Transverse colon (tissue), 4 donors: ENCODE results near the gene C1QTNF9B. TPM values are rescaled to one million over a fixed set of nuclear protein-coding genes. Genes with fewer than 3 reads are reported as not detected.

Source experiments
- DNase-seq: peaks from one replicate; pipeline ENCODE4 v3.0.0-alpha.2; 2019
- H3K27ac ChIP-seq, 4 donors: fragments of 200-600 bp; sonication (generic); 2 replicates each; pipeline ENCODE4 v1.5.1; 2016 to 2018; ENCODE audit warnings: inconsistent platforms in 4 of 4
- H3K27me3 ChIP-seq: fragments of 200-600 bp; sonication (generic); 2 replicates; pipeline ENCODE4 v1.5.1; 2017; ENCODE audit warnings: inconsistent platforms
- H3K36me3 ChIP-seq, 4 donors: fragments of 200-600 bp; sonication (generic); 2 replicates each; pipeline ENCODE4 v1.5.1; 2017 to 2019; ENCODE audit warnings: inconsistent platforms in 4 of 4
- H3K4me1 ChIP-seq, 4 donors: fragments of 200-600 bp; sonication (generic); 2 replicates each; pipeline ENCODE4 v1.5.1; 2017 to 2020; ENCODE audit warnings: inconsistent platforms in 4 of 4
- H3K4me3 ChIP-seq, 4 donors: fragments of 200-600 bp; sonication (generic); 1 replicate in 1 of 4; 2 replicates in 3 of 4; pipeline versions ENCODE4 v1.5.1 to v1.6.1; 2017 to 2019; ENCODE audit warnings: inconsistent platforms in 4 of 4
- H3K9me3 ChIP-seq, 2 donors: fragments of 200-600 bp; sonication (generic); 2 replicates each; pipeline ENCODE4 v1.5.1; 2017 to 2019; ENCODE audit warnings: inconsistent platforms in 2 of 2
- EP300 ChIP-seq: sonication (generic); formaldehyde crosslinking; IDR thresholded peaks from one replicate; pipeline ENCODE4 v1.6.1; 2017; ENCODE audit warnings: antibody characterized with exemption, low read depth
- POLR2A ChIP-seq: fragments of 450-650 bp; IDR thresholded peaks from one replicate; pipeline ENCODE4 v1.6.1; 2016; ENCODE audit warnings: antibody characterized with exemption, mild to moderate bottlenecking, moderate library complexity
- POLR2AphosphoS5 ChIP-seq, 3 donors: sonication (generic); formaldehyde crosslinking; IDR thresholded peaks; one replicate each; pipeline ENCODE4 v1.6.1; 2016; ENCODE audit warnings: antibody characterized with exemption in 3 of 3
- WGBS, 2 donors: methylation state at CpG; one replicate each; pipeline ENCODE4 v1.1.5; 2018; ENCODE audit warnings: low coverage in 1 of 2; 5-methylcytosine and 5-hydroxymethylcytosine counted together
- in situ Hi-C, 4 donors: fragments of 200-750 bp; cut with MboI; loops; one replicate each; pipeline versions ENCODE4 v1.15.0 to v1.15.1; 2017; ENCODE audit warnings: low sequenced_read_pairs in 3 of 4, low pct_ligation_motif_present in 1 of 4, low pct_unique_long_range_greater_than_20kb in 1 of 4
- intact Hi-C: fragments of 100-400 bp; cut with DNase I; formaldehyde crosslinking; loops from one replicate; pipeline ENCODE4 v1.15.1; 2023; ENCODE audit warnings: low total_unique reads
- total RNA-seq, 4 donors: library from RNA; depleted of rRNA; stranded (reverse); fragments of >200 nt; gene quantifications; one replicate each; pipeline ENCODE4 v1.1.0, GENCODE V29; 2016
- TF ChIP-seq, protein P1 (sequence below), 5 experiments: fragments of 200-600 bp in 3 of 5; fragments of 450-650 bp in 2 of 5; sonication (generic) in 3 of 5; IDR thresholded peaks; 1 replicate in 2 of 5; 2 replicates in 3 of 5; pipeline ENCODE4 v1.5.1; 2016 to 2017; ENCODE audit warnings: antibody characterized with exemption in 5 of 5, inconsistent platforms in 3 of 5, mild to moderate bottlenecking in 2 of 5, moderate library complexity in 1 of 5

C1QTNF9B gene
- total RNA-seq, 4 donors from 2014 or later: not detected

DNA sequence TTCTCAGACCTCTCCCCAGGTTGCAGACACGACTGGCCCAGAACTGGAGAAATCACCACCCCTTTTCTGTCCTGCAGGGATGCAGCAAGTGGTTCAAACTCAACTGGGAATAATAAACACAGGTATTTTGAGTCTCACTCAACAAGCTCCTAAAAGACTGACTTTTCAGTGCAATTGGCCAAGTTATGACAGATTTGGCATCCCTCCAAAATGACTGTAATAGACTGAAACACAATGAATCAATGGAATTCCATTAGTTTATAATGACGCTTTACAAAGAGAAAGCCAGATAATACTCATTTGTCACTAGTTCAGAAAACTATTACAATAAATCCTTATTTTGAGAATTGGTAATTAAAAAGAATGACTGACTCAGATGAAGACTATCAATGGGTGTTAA is 46.2 kb downstream of the C1QTNF9B start:
- H3K4me3 ChIP-seq: no peak overlapping the region
- in situ Hi-C loops (loop anchor here in 1 of 4 donors (25.0 kb wide), 1 partner anchor 389 kb away; no protein-coding TSS in a partner anchor), intact Hi-C loops (no loop called here)
- TF ChIP-seq POLR2AphosphoS5 (IDR thresholded peaks at IDR 0.05) (no peak), EP300 (no peak), POLR2A (no peak)
- TF ChIP-seq, protein P1, sequence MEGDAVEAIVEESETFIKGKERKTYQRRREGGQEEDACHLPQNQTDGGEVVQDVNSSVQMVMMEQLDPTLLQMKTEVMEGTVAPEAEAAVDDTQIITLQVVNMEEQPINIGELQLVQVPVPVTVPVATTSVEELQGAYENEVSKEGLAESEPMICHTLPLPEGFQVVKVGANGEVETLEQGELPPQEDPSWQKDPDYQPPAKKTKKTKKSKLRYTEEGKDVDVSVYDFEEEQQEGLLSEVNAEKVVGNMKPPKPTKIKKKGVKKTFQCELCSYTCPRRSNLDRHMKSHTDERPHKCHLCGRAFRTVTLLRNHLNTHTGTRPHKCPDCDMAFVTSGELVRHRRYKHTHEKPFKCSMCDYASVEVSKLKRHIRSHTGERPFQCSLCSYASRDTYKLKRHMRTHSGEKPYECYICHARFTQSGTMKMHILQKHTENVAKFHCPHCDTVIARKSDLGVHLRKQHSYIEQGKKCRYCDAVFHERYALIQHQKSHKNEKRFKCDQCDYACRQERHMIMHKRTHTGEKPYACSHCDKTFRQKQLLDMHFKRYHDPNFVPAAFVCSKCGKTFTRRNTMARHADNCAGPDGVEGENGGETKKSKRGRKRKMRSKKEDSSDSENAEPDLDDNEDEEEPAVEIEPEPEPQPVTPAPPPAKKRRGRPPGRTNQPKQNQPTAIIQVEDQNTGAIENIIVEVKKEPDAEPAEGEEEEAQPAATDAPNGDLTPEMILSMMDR (IDR thresholded peaks at IDR 0.05): no peak
- no peaks in the 10 kb centered on the region for H3K9me3 ChIP-seq
- WGBS, 2 donors: 92 to 93% methylated on average over 2 of the region's 2 CpGs
- peaks cover 0 to 5% (median 0%) of the 10 kb centered on the region in 4 donors for H3K4me1 ChIP-seq
- DNase-seq: no peak
- H3K36me3 ChIP-seq: peaks cover 0 to 5% (median 0%) of the 10 kb centered on the region in 4 donors
- H3K27me3 ChIP-seq: no peaks in the 10 kb centered on the region
- no peak overlapping the region for H3K27ac ChIP-seq

DNA sequence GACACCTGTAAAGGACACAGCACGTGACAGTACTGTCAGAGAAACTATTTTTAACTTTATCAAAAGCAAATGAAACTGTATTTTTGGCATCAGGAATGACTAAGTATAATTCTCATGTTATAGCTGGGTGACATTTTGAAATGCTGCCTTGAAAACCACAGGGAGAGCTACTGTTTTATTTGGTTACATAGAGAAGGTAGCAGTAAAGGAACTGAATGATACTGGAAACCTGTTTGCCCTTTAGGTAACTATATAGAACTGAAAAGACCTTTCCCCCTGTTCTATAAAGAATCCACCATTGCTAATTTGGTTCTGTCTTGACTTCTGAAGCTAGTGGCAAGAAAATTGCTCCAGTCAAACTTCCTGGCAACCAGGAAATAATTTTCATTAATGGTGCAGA is 47.2 kb downstream of the C1QTNF9B start:
- H3K36me3 ChIP-seq: no peaks in the 10 kb centered on the region
- intact Hi-C loops (no loop called here), in situ Hi-C loops (loop anchor here in 1 of 4 donors (25.0 kb wide), 1 partner anchor 388 kb away; no protein-coding TSS in a partner anchor)
- DNase-seq: no peak
- H3K27ac ChIP-seq: no peak overlapping the region
- no peaks in the 10 kb centered on the region for H3K27me3 ChIP-seq
- 97 to 100% methylated on average over 1 of the region's 1 CpG for whole genome bisulfite sequencing, 2 donors
- H3K4me3 ChIP-seq: no peak overlapping the region
- TF ChIP-seq POLR2A (no peak), EP300 (no peak), POLR2AphosphoS5 (IDR thresholded peaks at IDR 0.05) (no peak)
- TF ChIP-seq, protein P1 (IDR thresholded peaks at IDR 0.05): no peak
- H3K4me1 ChIP-seq: peaks cover 0 to 5% (median 0%) of the 10 kb centered on the region in 4 donors
- H3K9me3 ChIP-seq: no peaks in the 10 kb centered on the region

DNA sequence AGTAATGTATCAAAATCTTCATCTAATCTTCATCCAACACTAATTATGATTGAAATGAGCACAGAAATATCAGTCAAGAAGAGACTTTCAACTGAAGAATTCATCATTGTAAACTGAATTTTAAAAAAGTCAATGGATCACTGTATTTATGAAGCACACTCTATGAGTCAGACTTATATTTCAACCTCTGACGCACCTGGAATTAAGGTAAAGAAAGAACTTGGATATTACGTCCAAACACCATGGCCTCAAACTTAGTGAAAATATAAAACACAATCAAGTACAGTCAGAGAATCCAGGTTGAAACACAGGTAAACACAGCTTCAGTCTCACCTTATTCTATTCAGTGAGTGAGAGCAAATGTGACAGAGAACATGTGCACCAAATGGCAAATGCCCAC is 47.6 kb downstream of the C1QTNF9B start:
- intact Hi-C loops (no loop called here), in situ Hi-C loops (loop anchor here in 1 of 4 donors (25.0 kb wide), 1 partner anchor 387 kb away; no protein-coding TSS in a partner anchor)
- Histone ChIP-seq H3K27me3 (no peaks in the 10 kb centered on the region), H3K4me3 (no peak overlapping the region), H3K9me3 (no peaks in the 10 kb centered on the region), H3K27ac (no peak overlapping the region), H3K4me1 (peaks cover 0 to 5% (median 0%) of the 10 kb centered on the region in 4 donors), H3K36me3 (no peaks in the 10 kb centered on the region)
- 97 to 100% methylated on average over 2 of the region's 2 CpGs for WGBS, 2 donors
- TF ChIP-seq POLR2AphosphoS5 (IDR thresholded peaks at IDR 0.05): no peak
- TF ChIP-seq, protein P1 (IDR thresholded peaks at IDR 0.05): no peak
- TF ChIP-seq POLR2A: no peak
- no peak for TF ChIP-seq EP300
- DNase-seq: no peak

DNA sequence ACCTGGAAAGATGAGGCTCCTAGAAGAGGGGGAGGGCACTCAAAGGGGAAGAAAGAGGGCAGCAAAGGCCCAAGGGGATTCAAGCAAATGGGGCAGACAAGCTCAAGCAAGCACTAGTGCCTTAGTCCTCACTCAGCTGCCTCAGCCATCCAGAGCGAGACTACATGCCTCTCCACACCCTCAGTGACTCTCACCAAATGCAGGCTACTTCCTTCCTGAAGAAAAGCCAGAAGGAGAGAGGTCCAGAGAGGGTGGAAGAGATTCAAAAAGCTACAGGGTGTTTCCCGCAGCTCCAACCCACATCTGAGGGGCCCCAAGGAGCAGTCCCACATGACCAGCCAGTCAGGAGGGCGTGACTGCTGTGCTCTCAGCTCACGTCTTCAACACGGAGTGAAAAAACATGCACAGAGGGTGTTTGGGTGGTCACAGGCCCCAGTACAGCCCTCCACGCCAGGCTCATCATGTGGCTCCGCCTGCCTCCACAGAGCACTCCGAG is 48.6 kb downstream of the C1QTNF9B start:
- 75% methylated on average over 8 of the region's 8 CpGs; no CpG with 5 or more reads in 1 of the 2 donors for WGBS, 2 donors
- Histone ChIP-seq H3K9me3 (no peaks in the 10 kb centered on the region), H3K4me3 (no peak overlapping the region), H3K36me3 (no peaks in the 10 kb centered on the region), H3K4me1 (peaks cover 0 to 5% (median 0%) of the 10 kb centered on the region in 4 donors), H3K27me3 (no peaks in the 10 kb centered on the region), H3K27ac (no peak overlapping the region)
- intact Hi-C loops (no loop called here), in situ Hi-C loops (no loop called here)
- no peak for DNase-seq
- TF ChIP-seq, protein P1 (IDR thresholded peaks at IDR 0.05): no peak
- TF ChIP-seq POLR2A (no peak), EP300 (no peak), POLR2AphosphoS5 (IDR thresholded peaks at IDR 0.05) (no peak)
